GM18508 (cell line): ENCODE data around the gene UTS2.

Experiments
- ATAC-seq: cut with Tn5 transposase; IDR thresholded peaks from one replicate; pipeline ENCODE4 v1.9.1; 2021; ENCODE audit warnings: moderate number of reproducible peaks; ENCODE audit not compliant: insufficient read depth, unreplicated experiment

Gene UTS2

DNA sequence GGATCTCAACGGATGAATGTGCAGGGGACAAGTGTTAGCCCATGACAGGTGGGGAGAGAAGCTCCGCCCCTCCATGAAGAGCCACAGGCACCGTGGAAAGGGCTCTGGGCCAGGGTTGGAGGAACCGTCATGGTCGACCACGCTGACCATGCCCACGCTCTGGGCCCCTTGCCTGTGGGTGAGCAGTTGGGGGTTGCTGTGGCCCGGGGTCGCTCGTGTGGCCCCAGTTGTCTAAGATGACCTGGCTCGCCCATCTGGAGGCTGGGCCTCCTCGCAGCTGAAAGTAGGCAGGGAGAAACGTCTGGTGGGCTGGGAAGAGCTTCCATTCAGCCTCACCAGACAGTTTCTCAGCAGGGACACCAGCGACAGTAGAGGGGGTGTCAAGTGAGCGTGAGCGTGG lies 13.1 kb upstream of the UTS2 start:
- no peak for ATAC-seq

DNA sequence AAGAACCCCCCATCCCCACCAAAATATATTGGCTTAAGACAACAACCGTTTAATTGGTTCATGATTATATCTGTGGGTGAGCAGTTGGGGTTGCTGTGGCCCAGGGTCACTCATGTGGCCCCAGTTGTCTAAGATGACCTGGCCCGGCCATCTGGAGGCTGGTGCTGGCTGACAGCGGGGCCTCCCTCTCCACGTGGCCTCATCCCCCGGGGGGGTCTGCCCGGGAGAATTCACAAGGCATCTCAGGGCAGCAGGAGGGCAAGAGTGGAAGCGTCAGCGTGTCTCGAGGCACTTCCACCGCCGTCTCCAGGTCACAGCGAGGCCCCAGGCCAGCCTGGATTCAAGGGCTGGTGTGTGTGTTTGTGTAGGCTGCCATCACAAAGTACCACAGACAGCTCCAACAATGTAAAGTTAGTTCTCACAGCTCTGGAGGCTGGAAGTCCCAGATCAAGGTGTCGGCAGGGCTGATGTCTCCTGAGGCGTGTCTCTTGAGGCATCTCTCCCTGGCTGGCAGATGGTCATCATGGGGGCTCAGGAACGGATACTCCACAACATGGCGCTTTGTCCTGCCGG lies 11.0 kb upstream of the UTS2 start:
- no peak for ATAC-seq

DNA sequence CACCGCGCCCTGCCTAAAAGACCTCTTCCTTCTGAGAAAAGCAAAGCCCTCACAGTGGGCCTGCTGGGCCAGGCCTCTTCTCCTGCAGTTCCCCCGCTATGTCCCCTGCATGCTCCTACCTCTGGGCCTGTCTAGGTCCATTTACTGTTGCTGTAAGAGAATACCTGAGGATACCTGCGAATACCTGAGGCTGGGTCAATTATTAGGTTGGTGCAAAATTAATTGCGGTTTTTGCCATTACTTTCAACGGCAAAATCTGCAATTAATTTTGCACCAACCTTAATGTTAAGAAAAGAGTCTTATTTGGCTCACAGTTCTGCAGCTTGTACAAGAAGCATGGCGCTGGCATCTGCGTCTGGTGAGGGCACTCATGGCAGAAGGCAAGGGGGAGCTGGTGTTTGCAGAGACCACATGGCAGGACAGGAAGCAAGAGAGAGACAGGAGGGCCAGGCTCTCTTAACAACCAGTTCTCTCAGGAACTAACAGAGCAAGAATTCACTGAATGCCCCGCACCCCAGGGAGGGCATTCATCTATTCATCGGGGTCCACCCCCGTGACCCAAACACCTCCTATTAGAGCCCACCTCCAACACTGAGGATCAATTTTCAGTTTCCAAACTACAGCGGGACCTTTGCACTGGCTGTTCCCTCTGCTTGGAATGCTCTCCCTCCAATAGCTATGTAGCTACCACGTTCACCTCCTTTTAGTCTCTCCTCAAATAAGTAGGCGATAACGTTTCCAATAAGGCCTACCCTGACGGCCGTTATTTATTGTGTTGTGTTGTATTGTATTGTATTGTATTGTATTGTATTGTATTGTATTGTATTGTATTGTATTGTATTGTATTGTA lies 9.6 kb upstream of the UTS2 start:
- ATAC-seq, result no peak

DNA sequence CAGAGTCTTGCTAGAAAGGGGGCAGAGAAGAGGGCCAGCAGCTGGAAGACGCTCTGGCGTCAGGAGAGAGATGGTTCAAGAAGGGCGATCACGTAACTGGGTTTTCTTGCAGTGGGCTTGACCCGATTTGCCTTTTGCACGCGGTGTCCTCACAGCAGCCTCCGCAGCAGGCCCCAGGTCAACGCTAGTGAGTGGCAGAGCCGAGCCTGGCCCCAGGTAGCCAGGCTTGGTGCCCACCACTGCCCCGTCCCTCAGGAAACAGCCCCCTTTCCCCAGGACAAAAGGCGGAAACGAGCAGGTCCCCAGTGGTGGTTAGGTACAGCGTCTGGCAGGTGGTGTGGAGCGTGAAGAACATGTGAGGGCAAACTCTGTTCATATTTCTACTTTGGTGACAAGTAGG lies 8.6 kb upstream of the UTS2 start:
- ATAC-seq, result no peak

DNA sequence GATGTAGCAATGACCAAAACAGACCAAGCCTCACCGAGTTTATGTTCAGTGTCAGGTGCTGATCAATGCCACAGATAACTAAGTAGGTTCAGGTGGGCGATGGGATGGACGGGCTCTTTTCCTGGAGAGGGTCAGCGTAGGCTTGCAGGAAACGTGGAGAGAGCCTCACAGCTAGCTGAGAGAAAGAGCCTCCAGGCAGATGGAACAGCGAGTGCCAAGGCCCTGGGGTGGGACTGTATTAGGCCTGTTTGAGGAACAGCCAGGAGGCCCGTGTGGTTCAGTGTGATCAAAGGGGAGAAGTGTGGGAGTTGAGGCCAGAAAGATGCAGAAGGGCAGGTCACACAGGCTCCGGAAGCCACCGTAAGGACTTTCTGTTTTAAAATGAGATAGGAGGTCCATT lies 7.3 kb upstream of the UTS2 start:
- no peak for ATAC-seq

DNA sequence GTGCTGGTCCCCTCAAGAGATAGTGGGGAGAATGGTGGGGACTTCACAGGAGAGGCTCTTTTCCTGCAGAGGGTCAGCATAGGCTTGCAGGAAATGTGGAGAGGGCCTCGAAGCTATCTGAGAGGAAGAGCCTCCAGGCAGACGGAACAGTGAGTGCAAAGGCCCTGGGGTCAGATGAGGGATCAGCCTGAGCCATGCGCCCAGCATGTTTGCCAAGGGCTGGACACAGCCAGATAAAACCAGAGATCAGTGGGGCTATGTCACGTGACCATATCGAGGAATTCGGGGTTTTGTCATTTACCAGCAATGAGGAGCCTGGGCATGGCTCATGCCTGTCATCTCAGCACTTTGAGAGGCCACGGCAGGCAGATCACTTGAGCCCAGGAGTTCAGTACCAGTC lies 6.5 kb upstream of the UTS2 start:
- ATAC-seq, result no peak

DNA sequence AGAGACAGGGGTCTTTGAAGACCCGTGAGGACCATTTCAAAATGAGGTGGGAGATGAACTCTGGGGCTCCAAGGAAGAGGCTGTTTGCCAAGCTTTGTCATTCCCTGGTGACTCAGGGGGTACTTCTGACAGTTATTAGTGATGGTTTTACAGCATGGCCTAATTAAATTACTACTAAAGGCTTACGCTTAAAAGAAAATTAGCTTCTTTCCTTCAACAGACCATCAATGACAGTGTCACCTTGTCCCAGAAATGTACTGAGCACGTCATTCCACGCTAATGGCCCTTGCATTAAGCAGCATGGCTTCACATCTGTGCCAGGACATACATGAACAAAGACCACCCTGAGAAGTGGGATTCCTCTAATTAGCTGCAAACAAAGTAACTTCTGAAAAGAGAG lies 5.1 kb upstream of the UTS2 start:
- no peak for ATAC-seq

DNA sequence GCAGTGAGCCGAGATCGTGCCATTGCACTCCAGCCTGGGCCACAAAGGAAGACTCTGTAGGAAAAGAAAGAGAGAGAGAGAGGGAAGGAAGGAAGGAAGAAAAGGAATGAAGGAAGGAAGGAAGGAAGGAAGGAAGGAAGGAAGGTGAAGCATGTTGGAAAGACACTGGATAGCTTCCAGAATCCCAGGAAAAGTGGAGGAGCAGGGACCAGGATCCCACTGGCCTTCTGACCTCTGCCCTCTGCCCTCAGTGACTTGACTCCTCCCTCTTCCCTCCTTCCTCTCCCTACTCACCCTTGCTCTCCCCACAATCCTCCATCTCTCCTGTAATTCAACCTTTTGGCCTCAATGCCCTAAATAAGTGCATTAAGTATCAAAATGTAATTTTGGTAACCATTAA lies 4.1 kb upstream of the UTS2 start:
- no peak for ATAC-seq

DNA sequence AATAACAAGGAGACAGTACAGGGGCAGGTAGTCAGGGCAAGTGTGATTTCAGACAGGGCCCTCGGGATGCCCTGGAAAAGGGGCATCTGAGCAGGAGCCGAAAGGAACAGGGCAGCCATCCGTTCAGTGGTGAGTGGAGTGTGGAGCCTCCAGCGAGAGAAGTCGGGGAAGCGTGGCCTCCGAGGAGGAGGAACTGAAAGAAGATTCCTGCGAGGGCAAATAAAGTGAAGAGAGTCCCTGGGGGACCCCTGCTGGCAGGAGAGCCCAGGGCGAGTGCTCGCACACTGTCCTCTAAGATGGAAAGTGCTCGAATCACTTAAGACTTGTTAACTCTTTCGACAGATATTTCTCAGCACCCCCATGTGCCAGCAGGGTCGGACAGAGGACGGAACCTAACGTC lies 3.5 kb upstream of the UTS2 start:
- ATAC-seq, result no peak

DNA sequence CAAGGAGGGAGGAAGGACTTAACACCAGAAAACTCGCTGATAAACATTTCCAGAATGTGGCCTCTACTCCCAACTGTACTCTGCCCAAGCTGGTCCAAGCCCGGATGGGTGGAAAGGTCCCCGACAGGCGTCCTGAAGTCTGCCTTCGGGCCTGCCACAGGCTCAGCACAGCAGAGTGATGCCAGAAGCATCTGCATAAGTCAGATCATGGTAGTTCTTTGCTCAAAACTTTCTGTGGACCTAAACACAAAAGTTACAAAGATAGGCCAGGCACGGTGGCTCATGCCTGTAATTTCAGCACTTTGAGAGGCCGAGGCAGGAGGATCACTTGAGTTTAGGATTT lies 790 bp upstream of the UTS2 start:
- ATAC-seq, result no peak

DNA sequence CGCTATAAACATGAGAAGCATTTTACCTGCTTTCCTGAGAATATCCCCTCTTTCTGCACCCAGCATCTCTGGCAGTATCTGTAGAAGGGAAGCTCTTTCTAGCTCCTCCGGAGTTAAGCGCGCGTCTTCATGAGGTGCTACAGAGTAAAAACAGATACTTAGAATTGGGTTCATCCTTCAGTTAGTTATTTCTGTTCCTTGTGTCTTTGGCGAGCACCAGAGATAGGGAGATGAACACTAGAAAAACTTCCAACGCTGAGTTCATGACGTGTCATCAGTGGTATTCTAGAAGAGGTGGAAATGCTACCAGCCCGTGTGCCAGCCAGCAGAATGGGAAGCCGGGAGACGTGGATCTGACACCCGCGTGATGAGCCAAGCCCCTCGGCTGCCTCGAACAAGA lies 2.1 kb downstream of the UTS2 start:
- no peak for ATAC-seq

DNA sequence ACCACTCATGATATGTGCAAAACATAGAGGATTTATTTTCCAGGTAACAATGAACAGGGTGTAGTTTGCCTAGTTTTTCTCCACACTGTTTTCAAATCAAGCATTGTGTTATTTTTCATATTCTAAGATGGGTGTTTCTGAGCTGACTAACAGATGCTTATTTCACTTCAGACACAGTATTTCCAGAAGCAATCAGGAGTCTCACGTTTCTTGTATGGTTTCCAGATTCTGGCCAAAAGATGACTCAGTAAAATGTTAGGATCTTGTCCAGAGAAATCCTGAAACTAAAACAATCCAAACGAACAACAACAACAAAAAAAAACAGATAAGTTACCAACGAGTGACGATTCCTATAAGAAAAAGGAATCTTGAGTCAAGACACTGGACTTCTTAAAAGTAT lies 5.3 kb downstream of the UTS2 start:
- no peak for ATAC-seq

DNA sequence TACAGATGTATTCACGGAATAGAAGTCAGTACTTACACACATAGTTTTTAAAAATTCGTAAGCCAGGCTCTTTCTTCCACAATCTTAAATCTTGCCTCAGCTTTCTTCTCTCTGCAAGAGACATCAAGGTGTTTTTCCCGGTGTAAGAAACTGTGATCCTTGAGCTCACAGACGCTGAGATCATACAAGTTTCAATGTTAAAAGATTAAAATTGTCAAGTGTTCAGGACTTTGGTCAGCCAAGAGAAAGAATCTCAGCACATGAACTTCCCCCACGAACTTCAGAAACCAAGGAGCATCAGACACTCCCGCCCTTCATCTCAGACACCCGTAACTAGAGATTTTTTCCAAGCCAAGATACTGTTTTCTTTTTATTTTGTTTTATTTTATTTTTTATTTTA lies 6.2 kb downstream of the UTS2 start:
- no peak for ATAC-seq

DNA sequence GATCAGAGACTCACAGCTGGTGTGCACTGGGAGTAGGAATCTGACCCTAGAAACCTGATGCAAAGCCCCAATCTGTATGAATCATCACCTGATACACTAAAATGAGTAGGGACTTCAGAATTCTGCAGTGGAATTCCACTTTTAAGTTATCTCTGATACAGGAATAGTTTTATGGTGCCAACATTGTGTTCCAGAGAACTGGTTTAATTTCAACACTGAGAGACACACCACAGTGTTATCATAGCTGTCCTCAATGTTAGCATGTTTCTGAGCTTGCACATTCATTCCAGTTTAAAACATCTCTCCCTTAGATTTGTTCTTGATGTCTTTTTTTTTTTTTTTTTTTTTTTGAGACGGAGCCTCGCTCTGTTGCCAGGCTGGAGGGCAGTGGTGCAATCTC lies 7.1 kb downstream of the UTS2 start:
- ATAC-seq, result no peak

DNA sequence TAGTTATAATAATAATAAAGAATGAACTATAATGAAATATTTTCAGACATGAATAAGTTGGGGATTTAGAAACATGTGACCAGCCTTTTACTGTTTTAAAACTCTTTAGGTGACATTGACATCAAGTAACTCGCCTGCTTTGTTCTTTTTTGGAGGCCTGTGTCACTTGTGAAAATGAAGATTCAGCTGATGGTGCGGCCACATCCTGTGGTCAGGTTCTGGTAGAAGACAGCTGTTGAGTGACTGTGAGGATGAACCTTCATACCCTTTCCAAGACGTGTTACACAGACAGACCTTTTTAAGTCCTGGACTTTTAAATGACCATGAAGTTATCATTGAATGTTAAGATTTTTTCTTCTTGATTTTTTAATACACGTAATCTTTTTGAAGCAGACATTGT lies 10.3 kb downstream of the UTS2 start:
- ATAC-seq, result no peak

DNA sequence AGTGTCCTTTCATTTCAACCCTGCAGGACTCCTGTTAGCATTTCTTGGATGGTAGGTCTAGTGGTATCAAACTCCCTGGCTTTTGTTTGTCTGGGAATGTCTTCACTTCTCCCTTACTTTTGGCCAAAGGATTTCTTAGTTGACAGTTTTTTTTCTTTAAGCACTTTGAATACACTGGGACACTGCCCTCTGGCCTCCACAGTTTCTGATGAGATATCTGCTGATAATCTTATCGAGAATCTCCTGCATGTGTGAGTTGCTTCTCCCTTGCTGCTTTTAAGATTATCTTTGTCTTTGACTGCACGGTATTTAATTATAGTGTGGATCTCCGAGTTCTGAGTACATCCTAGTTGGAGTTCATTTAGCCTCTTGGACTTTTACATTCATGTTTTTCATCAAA lies 13.3 kb downstream of the UTS2 start:
- no peak for ATAC-seq

DNA sequence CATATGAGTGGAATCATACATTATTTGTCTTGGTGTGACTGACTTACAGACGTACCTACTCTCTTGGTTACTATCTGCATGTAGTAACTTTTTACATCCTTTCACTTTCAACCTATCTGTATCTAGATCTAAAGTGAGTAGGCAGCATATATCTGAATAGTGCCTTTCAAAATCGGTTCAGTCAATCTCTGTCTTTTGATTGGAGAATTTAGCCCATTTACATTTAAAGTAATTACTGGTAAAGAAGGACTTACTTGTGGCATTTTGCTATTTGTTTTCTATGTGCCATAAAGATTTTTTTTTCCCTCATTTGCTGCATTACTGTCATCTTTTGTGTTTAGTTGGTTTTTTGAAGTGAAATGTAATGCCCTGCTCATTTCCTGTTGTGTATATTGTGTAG lies 14.2 kb downstream of the UTS2 start:
- no peak for ATAC-seq

DNA sequence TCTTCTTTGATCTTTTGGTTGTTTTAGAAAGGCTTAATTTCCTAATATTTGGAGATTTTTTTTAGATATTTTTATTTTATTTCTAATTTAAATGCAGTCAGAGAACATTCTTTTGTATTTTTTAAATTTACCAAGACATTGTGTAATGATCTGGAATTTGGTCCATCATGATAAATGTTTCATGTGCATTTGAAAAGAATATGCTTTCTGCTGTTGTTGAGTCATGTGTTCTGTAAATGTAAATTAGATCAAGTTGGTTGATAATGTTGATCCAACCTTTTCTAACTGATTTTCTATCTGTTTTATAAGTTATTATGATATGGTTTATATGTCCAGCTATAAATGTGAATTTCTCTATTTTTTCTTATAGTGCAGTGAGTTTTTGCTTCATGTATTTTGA lies 19.8 kb downstream of the UTS2 start:
- no peak for ATAC-seq

DNA sequence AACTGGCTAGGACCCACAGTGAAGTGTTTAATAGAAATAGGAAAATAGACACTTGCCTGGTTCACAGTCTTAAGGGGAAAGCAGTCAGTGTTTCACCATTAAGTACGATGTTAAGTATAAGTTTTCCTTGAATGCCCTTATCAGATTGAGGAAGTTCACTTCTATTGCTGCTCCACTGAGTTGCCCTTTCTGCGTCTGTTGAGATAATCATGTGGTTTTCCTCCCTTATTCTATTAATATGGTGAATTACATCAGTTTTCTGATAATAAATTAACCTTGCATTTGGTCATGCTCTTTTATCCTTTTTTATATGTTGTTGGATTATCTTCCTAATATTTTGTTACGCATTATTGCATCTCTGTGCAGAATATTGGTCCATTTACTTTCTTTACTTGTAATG lies 21.4 kb downstream of the UTS2 start:
- ATAC-seq, result no peak

DNA sequence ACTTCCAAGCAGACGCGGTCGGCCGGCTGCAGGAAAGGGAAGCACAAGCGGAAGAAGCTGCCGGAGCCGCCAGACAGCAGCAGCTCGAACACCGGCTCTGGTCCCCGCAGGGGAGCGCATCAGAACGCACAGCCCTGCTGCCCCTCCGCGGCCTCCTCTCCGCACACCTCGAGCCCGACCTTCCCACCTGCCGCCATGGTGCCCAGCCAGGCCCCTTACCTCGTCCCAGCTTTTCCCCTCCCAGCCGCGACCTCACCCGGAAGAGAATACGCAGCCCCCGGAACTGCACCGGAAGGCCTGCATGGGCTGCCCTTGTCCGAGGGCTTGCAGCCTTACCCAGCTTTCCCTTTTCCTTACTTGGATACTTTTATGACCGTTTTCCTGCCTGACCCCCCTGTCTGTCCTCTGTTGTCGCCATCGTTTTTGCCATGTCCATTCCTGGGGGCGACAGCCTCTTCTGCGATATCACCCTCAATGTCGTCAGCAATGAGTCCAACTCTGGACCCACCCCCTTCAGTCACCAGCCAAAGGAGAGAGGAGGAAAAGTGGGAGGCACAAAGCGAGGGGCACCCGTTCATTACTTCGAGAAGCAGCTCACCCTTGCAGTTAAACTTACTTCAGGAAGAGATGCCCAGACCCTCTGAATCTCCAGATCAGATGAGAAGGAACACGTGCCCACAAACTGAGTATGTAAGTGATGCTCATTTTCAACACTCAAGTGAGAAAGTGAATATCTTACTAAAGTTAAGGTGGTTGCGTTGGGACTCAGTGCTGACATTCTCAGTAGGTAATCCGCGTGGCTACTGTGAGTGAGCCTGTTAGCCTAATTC lies 25.5 kb downstream of the UTS2 start:
- no peak for ATAC-seq

DNA sequence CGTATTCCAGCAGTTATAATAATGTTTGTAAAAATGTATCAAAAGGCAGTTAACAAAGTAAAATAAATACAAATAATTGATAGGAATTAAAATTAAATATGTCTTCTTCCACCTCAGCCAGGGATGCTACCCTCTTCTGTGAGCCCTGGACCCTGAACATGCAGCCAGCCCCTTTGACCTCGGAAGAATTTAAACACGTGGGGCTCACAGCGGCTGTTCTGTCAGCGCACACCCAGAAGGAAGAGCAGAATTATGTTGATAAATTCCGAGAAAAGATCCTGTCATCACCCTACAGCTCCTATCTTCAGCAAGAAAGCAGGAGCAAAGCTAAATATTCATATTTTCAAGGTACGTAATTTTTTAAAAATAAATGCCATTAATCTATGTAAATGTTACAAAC lies 26.5 kb downstream of the UTS2 start:
- ATAC-seq, result no peak

DNA sequence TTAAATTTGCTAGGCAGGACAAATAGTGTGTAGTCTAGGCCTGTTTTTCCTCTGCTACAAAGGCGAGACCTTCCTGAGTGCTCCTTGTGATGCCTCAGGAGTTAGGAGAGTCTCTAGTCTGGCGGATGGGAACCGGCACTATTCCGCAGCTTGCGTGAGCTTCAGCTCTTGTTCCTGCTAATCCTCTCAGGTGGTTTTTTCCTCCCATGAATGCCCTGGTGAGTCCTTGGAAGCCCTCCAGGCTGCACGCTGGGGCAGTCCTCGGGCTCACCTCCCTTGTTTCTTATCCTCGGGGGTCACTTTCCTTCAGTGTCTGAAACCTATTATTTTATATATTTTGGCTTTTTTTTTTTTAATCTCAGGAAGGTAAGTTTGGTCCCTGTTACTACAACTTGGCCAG lies 28.2 kb downstream of the UTS2 start:
- no peak for ATAC-seq
